ENCODE results near the gene SLC35E1. TPM values are rescaled to one million over a fixed set of nuclear protein-coding genes. Genes with fewer than 3 reads are reported as not detected.

Gene SLC35E1
- 14.6 to 23.8 TPM (median 21.9 TPM) in 5 replicates for total RNA-seq (2022; extraction: Qiagen RNA extraction)

DNA sequence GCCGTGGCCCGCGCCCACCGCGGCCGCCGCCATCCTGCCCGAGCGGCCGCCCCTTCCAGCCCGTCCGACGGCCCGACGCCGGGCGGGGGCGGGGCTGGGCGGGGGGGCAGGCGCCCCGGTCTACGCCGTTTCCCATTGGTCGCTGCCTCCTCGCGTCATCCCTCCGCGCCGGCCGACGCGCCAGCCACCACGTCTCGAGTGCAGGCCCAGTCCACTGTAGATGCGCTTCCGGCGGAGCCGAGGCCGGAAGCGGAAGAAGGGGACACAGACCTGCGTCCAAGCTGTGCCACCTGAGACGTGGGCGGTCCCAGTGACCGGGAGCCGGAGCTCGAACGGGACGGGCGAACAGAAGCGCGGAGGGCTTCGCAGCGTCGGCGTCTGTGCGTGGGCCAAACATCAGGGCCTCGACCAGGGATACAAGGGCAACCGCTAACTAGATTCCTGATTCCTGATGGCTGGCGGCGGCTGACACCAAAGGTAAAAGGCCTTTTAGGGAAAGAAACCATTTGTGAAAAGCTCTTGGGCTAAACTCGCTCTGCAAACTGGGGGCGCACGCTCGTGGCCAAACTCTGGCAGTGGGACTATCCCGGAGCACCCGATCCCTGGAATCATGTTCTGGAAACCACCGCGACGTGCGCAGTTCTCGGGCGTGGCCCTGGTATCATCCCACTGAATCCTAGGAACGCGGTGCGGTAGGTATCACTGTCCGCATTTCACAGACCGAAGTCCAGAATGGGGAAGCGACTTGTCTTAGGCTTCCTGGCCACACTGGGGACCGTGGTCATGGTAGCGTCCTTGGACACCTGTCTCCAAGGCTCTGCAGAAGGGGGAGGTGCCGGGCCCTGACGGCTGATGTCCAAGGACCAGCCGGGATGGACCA lies at the start of gene SLC35E1:
TSS of gene SLC35E1 (minus strand) at position 84 of the 880 bp plus-strand sequence. CDS start at position 33, 51 bp downstream.

DNA sequence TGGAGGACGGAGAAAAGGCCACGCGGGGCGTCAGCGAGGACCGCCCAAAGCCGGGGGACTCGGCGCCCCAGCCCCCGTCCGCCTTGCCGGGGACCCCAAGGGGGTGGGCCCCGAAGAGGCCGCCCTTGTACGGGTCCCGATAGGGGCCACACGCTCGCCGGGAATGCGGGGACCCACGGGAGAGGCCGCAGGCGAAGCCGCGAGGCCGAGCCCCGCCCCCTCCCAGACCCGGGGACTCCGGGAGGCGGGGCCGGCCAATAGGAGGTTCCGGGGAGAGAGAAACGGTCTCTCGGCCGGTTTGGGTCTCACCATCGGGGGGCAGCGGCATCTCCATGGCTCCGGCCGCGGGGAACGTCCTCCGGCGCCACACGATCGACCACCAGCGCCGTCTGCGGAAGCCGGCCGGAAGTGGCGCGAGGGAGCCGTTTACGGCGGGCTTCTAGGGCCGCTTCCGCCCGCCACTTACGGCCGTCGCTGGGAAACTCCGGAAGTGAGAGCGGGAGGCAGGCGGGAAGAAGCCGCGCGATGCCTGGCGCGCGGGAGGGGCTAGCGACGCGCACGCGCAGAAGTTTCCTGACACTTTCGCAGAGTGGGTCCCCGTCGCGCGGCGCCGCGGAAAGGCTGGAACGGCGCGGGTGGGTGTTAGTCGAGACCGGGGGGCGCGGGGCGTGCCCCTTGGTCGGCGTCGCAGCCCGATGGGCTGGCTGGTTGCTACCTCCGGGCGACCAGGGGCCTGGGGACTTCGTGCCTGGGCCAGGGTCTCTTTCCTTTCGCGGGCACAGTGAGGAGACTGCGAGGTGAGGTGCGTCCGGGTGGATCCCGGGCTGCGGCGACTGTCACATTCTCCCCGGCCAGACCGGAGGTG lies 29.9 kb downstream of the SLC35E1 start, which contains the start of gene CHERP:
TSS of gene CHERP (minus strand) at position 393 of the 865 bp plus-strand sequence. CDS start at position 334, 59 bp downstream.

Other genes with a start within 250 kb of the SLC35E1 start
- 13.5 to 29.0 TPM (median 24.8 TPM) in 5 replicates for gene KLF2, start 247.6 kb downstream of the SLC35E1 start, total RNA-seq (2022; extraction: Qiagen RNA extraction)
- gene EPS15L1, start 100.4 kb downstream of the SLC35E1 start, total RNA-seq (2022; extraction: Qiagen RNA extraction): 14.2 to 19.0 TPM (median 17.8 TPM) in 5 replicates
- 0.12 TPM in 1 of 5 replicates, not detected in the others for gene CALR3, start 76.2 kb downstream of the SLC35E1 start, total RNA-seq (2022; extraction: Qiagen RNA extraction)
- gene C19orf44, start 76.0 kb downstream of the SLC35E1 start, total RNA-seq (2022; extraction: Qiagen RNA extraction): 1.7 to 3.1 TPM (median 2.5 TPM) in 5 replicates
- 25.0 to 35.2 TPM (median 33.1 TPM) in 5 replicates for gene CHERP, start 30.0 kb downstream of the SLC35E1 start, total RNA-seq (2022; extraction: Qiagen RNA extraction)
- 3.9 to 6.3 TPM (median 5.9 TPM) in 5 replicates for gene MED26, start 55.8 kb upstream of the SLC35E1 start, total RNA-seq (2022; extraction: Qiagen RNA extraction)
- gene SMIM7, start 87.7 kb upstream of the SLC35E1 start, total RNA-seq (2022; extraction: Qiagen RNA extraction): 61.8 to 80.6 TPM (median 63.7 TPM) in 5 replicates
- 0.87 to 1.4 TPM (median 1.0 TPM) in 5 replicates for gene TMEM38A, start 88.7 kb upstream of the SLC35E1 start, total RNA-seq (2022; extraction: Qiagen RNA extraction)
- gene NWD1, start 147.4 kb upstream of the SLC35E1 start, total RNA-seq (2022; extraction: Qiagen RNA extraction): 0.01 TPM in 1 of 5 replicates, not detected in the others

Data from A549 treated with dexamethasone at 1 μM for 4 hours (cell line).